GM20000 (cell line): ENCODE results near the gene SH3RF3.

Experiments
- DNase-seq: peaks from one replicate; pipeline ENCODE4 v3.0.0; 2012; ENCODE audit warnings: low spot score
- CTCF ChIP-seq: IDR thresholded peaks from 2 replicates; pipeline ENCODE4 v1.5.1; 2012; ENCODE audit warnings: mild to moderate bottlenecking, control low read depth; ENCODE audit errors: extremely low read depth, missing control alignments

SH3RF3 gene

GRCh38 chr2:109284826-109285225 lies 155.8 kb downstream of the SH3RF3 start:
- TF ChIP-seq CTCF, result no peak
- DNase-seq, result no peak

GRCh38 chr2:109285244-109285651 lies 156.2 kb downstream of the SH3RF3 start:
- no peak for DNase-seq
- TF ChIP-seq CTCF, result no peak

GRCh38 chr2:109287413-109287812 lies 158.4 kb downstream of the SH3RF3 start:
- no peak for TF ChIP-seq CTCF
- DNase-seq, result no peak

- DNase-seq, result no peak
- TF ChIP-seq CTCF, result no peak
These were observed 158.8 kb downstream of the SH3RF3 start for GRCh38 chr2:109287838-109288237.

- no peak for TF ChIP-seq CTCF
- DNase-seq, result no peak
These were observed 159.8 kb downstream of the SH3RF3 start for GRCh38 chr2:109288544-109289368.

- DNase-seq, result no peak
- TF ChIP-seq CTCF, result no peak
These were observed 160.7 kb downstream of the SH3RF3 start for GRCh38 chr2:109289504-109290222.

- TF ChIP-seq CTCF, result no peak
- no peak for DNase-seq
These were observed 162.1 kb downstream of the SH3RF3 start for GRCh38 chr2:109290887-109291643.
